ENCODE measurements around the gene RABEP1.
"Not testable (repeated sequence)": the region's sequence is repeated elsewhere in the genome, so short reads cannot be mapped to it uniquely, and the experiment has no call there.

The RABEP1 gene

GRCh38 chr17:5237541-5238016 is 44.5 kb upstream of the RABEP1 start:
- no peak overlapping the region for H3K27ac ChIP-seq
- no peaks in the 10 kb centered on the region for H3K36me3 ChIP-seq (ENCODE audit: control insufficient read depth, insufficient read depth, low read length)
- TF ChIP-seq CTCF (IDR thresholded peaks at IDR 0.05), result peak; percentile 54
- no peak overlapping the region for H3K9ac ChIP-seq
- H3K4me3 ChIP-seq (ENCODE audit: low read depth, low read length), result no peak overlapping the region
- no peaks in the 10 kb centered on the region for H3K9me3 ChIP-seq (ENCODE audit: control insufficient read depth, low read length)
- H3K4me2 ChIP-seq (ENCODE audit: low read length), result no peak overlapping the region
- peaks cover 9% of the 10 kb centered on the region for H3K4me1 ChIP-seq
- no peak overlapping the region for H2AFZ ChIP-seq
- H3K27me3 ChIP-seq (ENCODE audit: control insufficient read depth, insufficient read depth, low read length), result no peaks in the 10 kb centered on the region
- no peaks in the 10 kb centered on the region for H3K79me2 ChIP-seq

GRCh38 chr17:5238333-5238732 is 43.8 kb upstream of the RABEP1 start:
- no peak for TF ChIP-seq CTCF (IDR thresholded peaks at IDR 0.05)

GRCh38 chr17:5239769-5240168 is 42.3 kb upstream of the RABEP1 start:
- not testable (repeated sequence) for H3K79me2 ChIP-seq; H3K36me3 ChIP-seq (ENCODE audit: control insufficient read depth, insufficient read depth, low read length); H3K4me2 ChIP-seq (ENCODE audit: low read length); H3K27ac ChIP-seq; H3K27me3 ChIP-seq (ENCODE audit: control insufficient read depth, insufficient read depth, low read length); H3K4me3 ChIP-seq (ENCODE audit: low read depth, low read length); H3K9me3 ChIP-seq (ENCODE audit: control insufficient read depth, low read length); H2AFZ ChIP-seq; H3K9ac ChIP-seq
- peaks cover 10% of the 10 kb centered on the region for H3K4me1 ChIP-seq

More at GRCh38 chr17:5238333-5238732, 43.8 kb upstream of the RABEP1 start:
- Histone ChIP-seq H3K36me3 (ENCODE audit: control insufficient read depth, insufficient read depth, low read length) (no peaks in the 10 kb centered on the region), H3K79me2 (no peaks in the 10 kb centered on the region), H3K4me3 (ENCODE audit: low read depth, low read length) (no peak overlapping the region), H3K4me1 (peaks cover 11% of the 10 kb centered on the region), H3K9ac (no peak overlapping the region), H3K27ac (no peak overlapping the region), H2AFZ (no peak overlapping the region), H3K4me2 (ENCODE audit: low read length) (no peak overlapping the region), H3K9me3 (ENCODE audit: control insufficient read depth, low read length) (no peaks in the 10 kb centered on the region), H3K27me3 (ENCODE audit: control insufficient read depth, insufficient read depth, low read length) (no peaks in the 10 kb centered on the region)

GRCh38 chr17:5241861-5242671 is 40.0 kb upstream of the RABEP1 start:
- no peaks in the 10 kb centered on the region for H3K36me3 ChIP-seq (ENCODE audit: control insufficient read depth, insufficient read depth, low read length)
- no peaks in the 10 kb centered on the region for H3K9me3 ChIP-seq (ENCODE audit: control insufficient read depth, low read length)
- no peaks in the 10 kb centered on the region for H3K79me2 ChIP-seq
- no peak overlapping the region for H3K9ac ChIP-seq
- H3K4me1 ChIP-seq, result peaks cover 5% of the 10 kb centered on the region
- TF ChIP-seq CTCF (IDR thresholded peaks at IDR 0.05), result no peak
- H3K27me3 ChIP-seq (ENCODE audit: control insufficient read depth, insufficient read depth, low read length), result no peaks in the 10 kb centered on the region
- H2AFZ ChIP-seq, result no peak overlapping the region
- no peak overlapping the region for H3K4me3 ChIP-seq (ENCODE audit: low read depth, low read length)
- H3K4me2 ChIP-seq (ENCODE audit: low read length), result no peak overlapping the region
- H3K27ac ChIP-seq, result no peak overlapping the region

DNA sequence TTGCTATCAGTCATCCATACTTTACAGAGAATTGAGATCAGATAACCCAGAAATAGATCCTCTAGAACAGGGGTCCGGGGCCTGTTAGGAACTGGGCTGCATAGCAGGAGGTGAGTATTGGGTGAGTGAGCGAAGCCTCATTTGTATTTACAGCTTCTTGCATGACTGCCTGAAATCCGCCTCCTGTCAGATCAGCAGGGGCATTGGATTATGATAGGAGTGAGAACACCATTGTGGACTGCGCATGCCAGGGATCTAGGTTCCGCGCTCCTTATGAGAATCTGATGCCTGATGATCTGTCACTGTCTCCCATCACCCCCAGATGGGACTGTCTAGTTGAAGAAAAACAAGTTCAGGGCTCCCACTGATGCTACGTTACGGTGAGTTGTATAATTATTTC is 34.5 kb upstream of the RABEP1 start:
- Histone ChIP-seq H2AFZ (peak overlapping the region; percentile 66), H3K36me3 (ENCODE audit: control insufficient read depth, insufficient read depth, low read length) (no peaks in the 10 kb centered on the region), H3K9me3 (ENCODE audit: control insufficient read depth, low read length) (no peaks in the 10 kb centered on the region), H3K27ac (peak overlapping the region; percentile 24), H3K4me3 (ENCODE audit: low read depth, low read length) (no peak overlapping the region), H3K4me1 (peaks cover 9% of the 10 kb centered on the region), H3K79me2 (no peaks in the 10 kb centered on the region), H3K9ac (no peak overlapping the region), H3K27me3 (ENCODE audit: control insufficient read depth, insufficient read depth, low read length) (no peaks in the 10 kb centered on the region), H3K4me2 (ENCODE audit: low read length) (no peak overlapping the region)
- no peak for TF ChIP-seq CTCF (IDR thresholded peaks at IDR 0.05)
